Left forelimb (tissue), 1 donor: ENCODE measurements around the gene IGF2BP2.
"Not testable (repeated sequence)": the region's sequence is repeated elsewhere in the genome, so short reads cannot be mapped to it uniquely, and the experiment has no call there.

Experiments used
- DNase-seq: peaks from one replicate; pipeline ENCODE4 v3.0.0-alpha.2; 2018; ENCODE audit warnings: low spot score

The IGF2BP2 gene

DNA sequence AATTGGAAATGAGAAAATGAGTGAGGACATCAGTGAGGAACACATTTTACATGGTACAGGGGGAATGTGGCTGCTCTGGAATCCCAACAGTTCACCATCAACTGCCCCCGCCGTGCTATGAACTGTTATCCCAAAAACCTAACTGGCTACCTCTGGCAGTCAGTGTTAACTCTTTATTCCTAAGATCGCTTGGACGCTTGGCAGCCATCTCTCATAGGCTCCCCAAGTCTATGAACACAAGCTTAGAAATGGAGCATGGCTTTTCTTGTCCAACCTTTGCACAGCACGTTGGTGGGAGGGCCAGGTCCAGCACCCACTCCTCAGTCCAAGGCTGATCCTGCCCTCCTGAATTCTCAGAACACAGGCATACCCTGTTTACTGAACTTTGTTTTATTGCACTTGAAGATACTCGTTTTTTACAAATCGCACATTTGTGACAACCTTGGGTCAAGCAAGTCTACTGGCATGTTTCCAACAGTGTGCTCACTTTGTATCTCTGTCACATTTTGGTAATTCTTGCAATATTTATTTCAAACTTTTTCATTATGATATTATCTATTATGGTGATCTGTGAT lies 185.1 kb downstream of the IGF2BP2 start:
- DNase-seq, result no peak

DNA sequence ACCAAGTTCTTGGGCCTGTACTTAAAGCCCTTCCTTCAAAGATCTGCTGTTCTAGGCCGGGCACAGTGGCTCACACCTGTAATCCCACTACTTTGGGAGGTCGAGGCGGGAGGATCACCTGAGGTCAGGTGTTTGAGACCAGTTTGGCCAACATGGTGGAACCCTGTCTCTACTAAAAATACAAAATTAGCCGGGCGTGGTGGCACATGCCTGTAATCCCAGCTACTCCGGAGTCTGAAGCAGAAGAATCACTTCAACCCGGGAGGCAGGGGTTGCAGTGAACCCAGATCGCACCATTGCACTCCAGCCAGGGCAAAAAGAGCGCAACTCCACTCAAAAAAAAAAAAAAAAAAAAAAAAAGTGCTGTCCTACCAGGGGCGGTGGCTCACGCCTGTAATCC lies 186.2 kb downstream of the IGF2BP2 start:
- DNase-seq, result not testable (repeated sequence)

DNA sequence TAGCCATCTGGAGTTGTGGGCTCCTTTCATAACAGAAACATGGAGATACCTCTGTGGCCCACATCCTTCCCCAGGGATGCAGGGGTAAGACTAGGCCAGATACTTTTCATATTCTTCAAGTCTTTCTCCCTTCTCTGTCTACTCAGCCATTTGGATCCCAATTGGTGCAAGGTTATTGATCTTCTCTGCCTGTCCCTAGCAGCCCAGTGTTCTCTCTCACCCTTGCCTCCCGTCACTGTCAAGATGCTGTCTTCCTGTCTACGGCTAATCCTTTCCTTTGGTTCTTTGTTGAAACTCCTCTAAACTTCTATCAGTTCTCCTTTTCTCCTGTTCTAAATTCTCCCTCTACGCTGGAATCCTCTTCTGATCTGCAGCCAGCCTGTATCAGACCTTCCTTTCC lies 187.5 kb downstream of the IGF2BP2 start:
- no peak for DNase-seq

- no peak for DNase-seq
These were observed 191.8 kb downstream of the IGF2BP2 start for GRCh38 chr3:185632996-185633395.

GRCh38 chr3:185631508-185632206 lies 193.2 kb downstream of the IGF2BP2 start:
- DNase-seq, result no peak

- no peak for DNase-seq
These were observed 193.7 kb downstream of the IGF2BP2 start for GRCh38 chr3:185631108-185631507.

GRCh38 chr3:185630182-185630622 lies 194.6 kb downstream of the IGF2BP2 start:
- no peak for DNase-seq

DNA sequence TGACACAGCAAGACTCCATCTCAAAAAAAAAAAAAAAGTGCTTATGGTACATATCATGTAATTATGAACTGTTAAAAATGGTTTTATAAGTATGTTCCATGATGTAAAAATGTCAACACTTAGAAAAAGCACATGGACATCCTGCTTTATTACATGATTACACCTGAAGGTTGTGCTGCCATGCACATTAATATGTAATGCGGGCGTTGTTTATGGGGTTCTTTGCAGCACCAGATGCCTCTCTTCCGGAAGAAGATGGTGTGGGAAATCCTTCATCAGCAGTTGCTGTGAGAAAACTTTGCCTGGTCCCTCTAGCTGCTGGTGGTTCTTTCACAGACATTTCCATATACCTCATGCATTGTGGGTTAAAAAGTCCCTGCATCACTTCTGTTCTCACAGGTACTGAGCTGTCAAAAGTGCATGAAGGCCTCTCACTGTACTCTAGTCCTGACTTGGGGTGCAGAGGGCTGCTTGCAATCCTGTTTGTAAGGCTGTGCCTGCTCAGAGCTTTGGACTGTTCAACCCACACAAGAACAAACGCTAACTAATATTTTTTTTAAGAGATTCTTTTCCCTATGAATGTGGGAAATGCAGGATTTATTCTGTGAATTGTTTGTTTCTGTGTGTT lies 195.2 kb downstream of the IGF2BP2 start:
- DNase-seq, result no peak

DNA sequence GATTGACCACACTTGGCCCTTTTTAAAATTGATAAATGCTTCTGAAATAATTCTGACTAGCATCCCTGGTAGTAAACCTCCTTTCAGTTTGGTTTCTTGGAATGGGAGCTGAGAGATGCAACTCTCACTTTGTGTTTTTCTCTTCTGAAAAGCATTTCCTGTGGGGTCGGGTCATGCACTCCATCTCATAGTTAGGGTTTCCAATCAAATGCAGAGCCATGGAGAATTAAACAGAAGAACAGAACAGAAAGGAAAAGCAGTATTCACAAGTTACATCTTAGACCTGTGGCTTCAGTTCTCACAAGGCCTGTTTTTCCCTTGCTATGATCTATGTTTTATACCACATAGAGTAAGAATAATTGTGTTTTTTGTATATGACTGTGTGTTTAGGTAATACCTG lies 199.1 kb downstream of the IGF2BP2 start:
- no peak for DNase-seq

DNA sequence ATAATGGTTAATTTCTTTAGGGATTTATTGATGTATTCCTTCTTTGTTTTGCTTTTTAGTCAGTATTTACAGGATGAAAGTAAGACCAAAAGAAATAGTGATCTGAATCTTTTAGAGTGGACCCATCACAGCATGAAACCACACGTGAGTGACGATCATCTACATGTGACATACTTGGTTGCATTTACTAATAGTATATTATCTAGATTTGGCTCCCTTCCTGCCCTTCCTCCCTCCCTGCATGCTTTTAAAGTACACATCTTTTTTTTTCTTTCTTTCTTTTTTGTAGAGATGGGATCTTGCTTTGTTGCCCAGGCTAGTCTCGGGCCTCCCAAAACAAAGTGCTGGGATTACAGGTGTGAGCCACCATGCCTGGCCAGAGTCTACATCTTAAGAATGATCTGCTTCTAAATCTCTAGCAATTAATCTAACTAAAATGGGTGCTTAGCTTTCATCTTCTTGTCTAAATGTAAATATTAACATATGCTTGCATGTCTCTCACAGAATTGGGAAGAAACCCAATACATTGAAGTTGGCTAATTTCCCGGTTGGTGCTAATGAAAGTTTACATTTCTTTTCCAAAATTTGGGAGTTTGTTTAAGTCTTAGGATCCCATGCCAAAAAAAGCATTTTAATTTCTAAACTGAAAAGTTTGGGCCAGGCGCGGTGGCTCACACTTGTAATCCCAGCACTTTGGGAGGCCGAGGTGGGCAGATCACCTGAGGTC lies 200.7 kb downstream of the IGF2BP2 start:
- DNase-seq, result no peak

DNA sequence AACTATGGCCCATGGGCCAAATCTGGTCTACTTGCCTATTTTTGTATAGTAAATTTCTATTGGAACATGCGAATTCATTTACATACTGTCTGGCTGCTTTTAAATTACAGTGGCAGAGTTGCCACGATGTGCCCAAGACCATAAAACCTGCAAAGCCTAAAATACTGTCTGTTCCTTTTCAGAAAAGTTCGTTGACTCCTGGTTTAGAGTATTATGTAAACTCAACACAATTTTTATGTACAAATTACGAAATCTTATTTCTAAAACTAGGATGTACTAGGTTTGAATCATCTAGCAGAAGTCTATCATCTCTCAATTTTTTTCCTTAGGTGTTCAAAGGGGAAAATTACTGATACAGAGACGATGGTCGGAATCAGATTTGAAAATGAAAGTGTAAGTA lies 211.8 kb downstream of the IGF2BP2 start:
- DNase-seq, result no peak

- DNase-seq, result no peak
These were observed 218.6 kb downstream of the IGF2BP2 start for GRCh38 chr3:185606196-185606595.

DNA sequence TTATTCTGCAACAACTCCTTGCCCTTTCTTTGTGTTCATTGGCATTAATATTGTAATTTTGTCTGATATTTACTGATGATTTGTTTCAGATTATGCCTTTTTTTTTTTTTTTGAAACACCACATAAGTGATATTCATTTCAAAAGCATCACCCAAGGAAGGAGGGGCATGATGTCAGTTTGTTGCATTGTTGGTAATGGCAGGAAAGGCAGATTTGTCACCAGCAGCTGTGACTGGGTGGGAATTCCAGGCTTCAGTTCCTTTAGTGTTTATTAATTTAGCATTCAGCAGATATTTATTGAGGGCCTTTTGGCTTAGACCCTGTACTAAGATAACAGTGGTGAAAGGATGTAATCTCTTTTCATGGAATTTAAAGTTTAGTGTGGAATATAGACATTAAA lies 219.3 kb downstream of the IGF2BP2 start:
- no peak for DNase-seq

DNA sequence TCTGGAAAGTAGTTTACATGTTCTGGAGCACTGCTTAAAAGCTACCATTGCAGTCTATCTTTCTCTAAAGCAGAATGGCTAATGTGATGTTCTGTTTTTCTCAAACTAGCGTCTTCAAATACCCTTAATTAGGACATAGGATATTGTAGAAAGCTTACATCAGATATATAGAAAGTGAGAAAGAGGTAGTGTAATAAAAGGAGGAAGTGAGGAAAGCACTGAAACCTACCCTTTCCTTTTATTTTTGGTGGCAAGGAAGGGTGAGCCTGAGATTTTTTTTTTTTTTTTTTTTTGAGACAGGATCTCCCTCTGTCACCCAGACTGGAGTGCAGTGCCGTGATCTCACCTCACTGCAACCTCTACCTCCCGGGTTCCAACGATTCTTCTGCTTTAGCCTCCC lies 229.3 kb downstream of the IGF2BP2 start:
- DNase-seq, result no peak

DNA sequence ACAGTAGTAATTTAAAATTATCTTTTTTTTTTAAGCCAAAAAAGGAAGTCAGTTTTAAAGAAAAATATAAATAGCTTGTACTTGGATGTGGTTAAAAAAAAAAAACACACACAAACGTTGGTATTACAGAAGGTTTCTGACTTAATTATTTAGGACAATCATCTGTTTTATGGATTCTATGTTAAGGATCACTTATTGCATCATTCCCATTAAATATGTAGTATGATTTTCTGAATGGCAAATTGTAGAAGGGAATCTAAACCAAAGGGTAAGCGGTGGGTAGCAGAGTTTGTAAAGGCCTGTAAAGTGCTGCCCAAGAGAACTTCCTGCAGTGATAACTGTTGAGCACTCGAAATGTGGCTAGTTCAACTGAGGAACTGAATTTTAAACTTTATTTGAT lies 230.8 kb downstream of the IGF2BP2 start:
- DNase-seq, result no peak
